IMR-90 (cell line): ENCODE measurements around the gene UPF1. TPM values are rescaled to one million over a fixed set of nuclear protein-coding genes. Genes with fewer than 3 reads are reported as not detected.

Experiments
- ATAC-seq: fragments of 200-7000 bp; cut with Tn5 transposase; 2 replicates; pipeline ENCODE4 v1.9.1; 2020; ENCODE audit warnings: low read depth, mild to moderate bottlenecking, moderate library complexity
- BruUV-seq: library from RNA; stranded (reverse); fragments of 400-500 nt; replicated peaks from 2 replicates; lab custom pipeline; 2021; lab: Mats Ljungman, UMichigan
- CTCF ChIA-PET: fragments of 300-600 bp; formaldehyde crosslinking; extraction: SDS; loops from one replicate; lab custom pipeline; 2021; ENCODE audit warnings: antibody characterized with exemption; lab: Yijun Ruan, JAX
- POLR2A ChIA-PET: fragments of 300-600 bp; sonication (Branson Sonifier 250); formaldehyde crosslinking; loops from one replicate; lab custom pipeline; 2022; ENCODE audit warnings: antibody characterized with exemption; ENCODE audit not compliant: unreplicated experiment; lab: Charles Lee
- DNase-seq: peaks from one replicate; pipeline ENCODE4 v3.0.0; 2013
- H2AFZ ChIP-seq: replicated peaks from 2 replicates; pipeline ENCODE3; 2013; ENCODE audit warnings: low read length, mild to moderate bottlenecking; ENCODE audit not compliant: poor library complexity
- H2AK5ac ChIP-seq: 2 replicates; pipeline ENCODE4 v1.6.1; 2013; ENCODE audit warnings: low read depth, low read length, inconsistent platforms
- H2AK9ac ChIP-seq: replicated peaks from 2 replicates; pipeline ENCODE3; 2013; ENCODE audit warnings: mild to moderate bottlenecking, low read depth, low read length, moderate library complexity; ENCODE audit not compliant: poor library complexity
- H2BK120ac ChIP-seq: 2 replicates; pipeline ENCODE4 v1.6.1; 2013; ENCODE audit warnings: low read depth, low read length, inconsistent platforms
- H2BK15ac ChIP-seq: 3 replicates; pipeline ENCODE4 v1.6.1; 2013; ENCODE audit warnings: low read depth, low read length, inconsistent platforms
- H2BK20ac ChIP-seq: 2 replicates; pipeline ENCODE4 v1.6.1; 2013; ENCODE audit warnings: low read depth, mild to moderate bottlenecking, inconsistent platforms, low read length, moderate library complexity
- H2BK5ac ChIP-seq: 2 replicates; pipeline ENCODE4 v1.6.1; 2013; ENCODE audit warnings: mild to moderate bottlenecking, low read depth, low read length, inconsistent platforms; ENCODE audit not compliant: poor library complexity, severe bottlenecking
- H3K14ac ChIP-seq: replicated peaks from 2 replicates; pipeline ENCODE4 v1.6.1; 2013; ENCODE audit warnings: low read depth, low read length, inconsistent platforms
- H3K18ac ChIP-seq: 2 replicates; pipeline ENCODE4 v1.6.1; 2013; ENCODE audit warnings: low read depth, low read length, control low read depth
- H3K23ac ChIP-seq: 2 replicates; pipeline ENCODE4 v1.6.1; 2013; ENCODE audit warnings: low read depth, low read length, inconsistent platforms
- H3K27ac ChIP-seq: 2 replicates; pipeline ENCODE4 v1.5.1; 2013; ENCODE audit warnings: mild to moderate bottlenecking, control low read depth, low read length; ENCODE audit not compliant: insufficient read depth
- H3K27me3 ChIP-seq: 2 replicates; pipeline ENCODE4 v1.6.1; 2013; ENCODE audit warnings: low read length; ENCODE audit not compliant: control insufficient read depth, insufficient read depth
- H3K36me3 ChIP-seq: 2 replicates; pipeline ENCODE4 v1.6.1; 2013; ENCODE audit warnings: low read length, mixed read lengths; ENCODE audit not compliant: control insufficient read depth, insufficient read depth
- H3K4ac ChIP-seq: 2 replicates; pipeline ENCODE4 v1.6.1; 2013; ENCODE audit warnings: low read depth, low read length, inconsistent platforms
- H3K4me1 ChIP-seq: 2 replicates; pipeline ENCODE4 v1.6.1; 2013; ENCODE audit warnings: low read length, mixed read lengths; ENCODE audit not compliant: control insufficient read depth, insufficient read depth
- H3K4me2 ChIP-seq: 2 replicates; pipeline ENCODE4 v1.6.1; 2013; ENCODE audit warnings: low read depth, mild to moderate bottlenecking, control low read depth, low read length, moderate library complexity
- H3K4me3 ChIP-seq: 2 replicates; pipeline ENCODE4 v1.5.1; 2013; ENCODE audit warnings: low read depth, mild to moderate bottlenecking, control low read depth, low read length, moderate library complexity; ENCODE audit not compliant: insufficient read depth
- H3K56ac ChIP-seq: 2 replicates; pipeline ENCODE4 v1.6.1; 2013; ENCODE audit warnings: low read length, inconsistent platforms; ENCODE audit not compliant: insufficient read depth; ENCODE audit errors: extremely low read depth
- H3K79me1 ChIP-seq, 2 experiments: 2 replicates each; pipeline ENCODE4 v1.6.1; 2013; ENCODE audit warnings: low read length in 2 of 2, inconsistent platforms in 1 of 2, low read depth in 1 of 2
- H3K9ac ChIP-seq: 2 replicates; pipeline ENCODE4 v1.6.1; 2013; ENCODE audit warnings: low read depth, low read length, control low read depth
- H3K9me1 ChIP-seq: 2 replicates; pipeline ENCODE4 v1.6.1; 2013; ENCODE audit warnings: low read length, inconsistent platforms; ENCODE audit not compliant: insufficient read depth
- H3K9me3 ChIP-seq: 2 replicates; pipeline ENCODE4 v1.6.1; 2013; ENCODE audit warnings: low read length; ENCODE audit not compliant: control insufficient read depth, insufficient read depth
- H4K20me1 ChIP-seq: 2 replicates; pipeline ENCODE4 v1.6.1; 2013; ENCODE audit warnings: low read length, inconsistent platforms; ENCODE audit not compliant: insufficient read depth
- H4K5ac ChIP-seq: 2 replicates; pipeline ENCODE4 v1.6.1; 2013; ENCODE audit warnings: mild to moderate bottlenecking, low read depth, low read length, control low read depth
- H4K8ac ChIP-seq, 2 experiments: 2 replicates each; pipeline ENCODE4 v1.6.1; 2013; ENCODE audit warnings: low read depth in 2 of 2, low read length in 2 of 2, control low read depth in 1 of 2, inconsistent platforms in 1 of 2
- H4K91ac ChIP-seq: 2 replicates; pipeline ENCODE4 v1.6.1; 2013; ENCODE audit warnings: low read depth, low read length, inconsistent platforms; ENCODE audit not compliant: insufficient read depth
- CEBPB ChIP-seq: IDR thresholded peaks from 2 replicates; pipeline ENCODE4 v1.6.1; 2012; ENCODE audit warnings: low read depth, low read length, improper control_type of control experiment
- CHD1 ChIP-seq: IDR thresholded peaks from 2 replicates; pipeline ENCODE4 v1.6.1; 2012; ENCODE audit warnings: low read depth, low read length, improper control_type of control experiment
- ELK1 ChIP-seq: fragments of 150-350 bp; IDR thresholded peaks from 2 replicates; pipeline ENCODE4 v1.6.1; 2016; ENCODE audit warnings: low read depth, mild to moderate bottlenecking, low read length, moderate library complexity, borderline replicate concordance
- FOS ChIP-seq: fragments of 150-350 bp; IDR thresholded peaks from 2 replicates; pipeline ENCODE4 v1.6.1; 2016; ENCODE audit warnings: low read depth, low read length
- MAFK ChIP-seq: IDR thresholded peaks from 2 replicates; pipeline ENCODE4 v1.6.1; 2012; ENCODE audit warnings: low read depth, low read length, improper control_type of control experiment
- MAZ ChIP-seq: IDR thresholded peaks from 2 replicates; pipeline ENCODE4 v1.6.1; 2012; ENCODE audit warnings: low read depth, mild to moderate bottlenecking, low read length, improper control_type of control experiment, moderate library complexity, borderline replicate concordance
- MXI1 ChIP-seq: IDR thresholded peaks from 2 replicates; pipeline ENCODE4 v1.6.1; 2012; ENCODE audit warnings: low read depth, mild to moderate bottlenecking, low read length, moderate library complexity, borderline replicate concordance
- NFE2L2 ChIP-seq: fragments of 150-350 bp; IDR thresholded peaks from 2 replicates; pipeline ENCODE4 v1.6.1; 2016; ENCODE audit warnings: low read depth, mild to moderate bottlenecking, low read length
- POLR2A ChIP-seq: IDR thresholded peaks from 2 replicates; pipeline ENCODE4 v1.6.1; 2012; ENCODE audit warnings: mild to moderate bottlenecking, low read depth, low read length
- RAD21 ChIP-seq: IDR thresholded peaks from 2 replicates; pipeline ENCODE4 v1.6.1; 2012; ENCODE audit warnings: low read length, improper control_type of control experiment
- RCOR1 ChIP-seq: IDR thresholded peaks from 2 replicates; pipeline ENCODE4 v1.6.1; 2012; ENCODE audit warnings: mild to moderate bottlenecking, low read length, improper control_type of control experiment; ENCODE audit not compliant: insufficient replicate concordance
- RFX5 ChIP-seq: IDR thresholded peaks from 2 replicates; pipeline ENCODE4 v1.8.0; 2012; ENCODE audit warnings: low read depth, mild to moderate bottlenecking, low read length, moderate library complexity
- USF2 ChIP-seq: fragments of 150-350 bp; IDR thresholded peaks from 2 replicates; pipeline ENCODE4 v1.6.1; 2017; ENCODE audit warnings: mild to moderate bottlenecking, antibody characterized with exemption, low read length, low read depth
- WGBS, 2 experiments: methylation state at CpG; one replicate each; pipeline versions ENCODE4 v1.1.5 to v1.1.7; 2013; ENCODE audit warnings: missing lambda C conversion rate in 2 of 2; ENCODE audit not compliant: insufficient read length in 1 of 2; ENCODE audit errors: extremely low coverage in 2 of 2; 5-methylcytosine and 5-hydroxymethylcytosine counted together
- dilution Hi-C: fragments of 300-500 bp; cut with HindIII; formaldehyde crosslinking; loops from one replicate; pipeline ENCODE4 v1.14.3; 2018; ENCODE audit warnings: low sequenced_read_pairs; ENCODE audit not compliant: unreplicated experiment
- in situ Hi-C: fragments of 300-500 bp; cut with MboI; formaldehyde crosslinking; loops from 3 replicates; pipeline ENCODE4 v1.14.3; 2019; ENCODE audit warnings: low sequenced_read_pairs, inconsistent platforms, mixed read lengths
- intact Hi-C: fragments of 100-400 bp; cut with micrococcal nuclease; formaldehyde crosslinking; loops from 2 replicates; pipeline ENCODE4 v1.10.0; 2022
- polyA plus RNA-seq, 3 experiments: library from polyadenylated mRNA; depleted of rRNA; stranded (reverse); fragments of >200 nt; gene quantifications; 2 replicates each; pipeline ENCODE4 v1.2.3, GENCODE V29; 2012; ENCODE audit warnings: low replicate concordance in 1 of 3
- total RNA-seq: library from RNA; depleted of rRNA; stranded (reverse); fragments of >200 nt; gene quantifications from 2 replicates; pipeline ENCODE4 v1.2.3, GENCODE V29; 2012
- TF ChIP-seq, protein P1 (sequence below): conservative IDR thresholded peaks from 2 replicates; pipeline ENCODE4 v1.5.1; 2012; ENCODE audit warnings: mild to moderate bottlenecking, low read depth, low read length, improper control_type of control experiment

Gene UPF1
- total and polyA plus RNA-seq, 2 of the 4 experiments (the other 2 are of a cell fraction) = 31.2 to 50.3 TPM

DNA sequence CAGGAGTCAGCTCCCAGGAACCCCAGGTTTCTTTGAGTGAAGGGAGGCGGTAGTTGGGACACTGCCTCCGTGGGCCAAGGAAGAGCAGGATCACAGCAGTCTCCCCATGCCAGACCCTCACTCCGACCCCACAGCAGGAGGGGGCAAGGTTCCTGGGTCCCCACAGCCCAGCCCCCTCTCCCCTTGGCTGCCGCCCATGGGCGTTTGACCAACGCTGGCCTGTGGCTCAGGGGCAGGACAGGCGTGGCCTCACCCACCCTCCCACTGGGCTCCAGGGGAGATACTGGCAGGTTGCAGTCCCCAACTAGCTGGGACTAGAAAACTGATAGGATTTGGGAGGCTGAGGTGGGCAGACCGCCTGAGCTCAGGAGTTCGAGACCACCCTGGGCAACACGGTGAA lies 78.3 kb downstream of the UPF1 start:
- Histone ChIP-seq H4K20me1 (peaks cover 42% of the 10 kb centered on the region), H2AK5ac (no peak overlapping the region), H3K36me3 (peaks cover 66% of the 10 kb centered on the region), H3K9me3 (no peaks in the 10 kb centered on the region), H3K4me3 (no peak overlapping the region), H3K4ac (no peak overlapping the region), H3K14ac (no peak overlapping the region), H4K91ac (no peak overlapping the region), H4K8ac (no peak overlapping the region), H3K27me3 (no peaks in the 10 kb centered on the region), H2AK9ac (no peak overlapping the region), H4K5ac (no peak overlapping the region), H2AFZ (no peak overlapping the region), H2BK5ac (no peak overlapping the region), H3K4me1 (no peaks in the 10 kb centered on the region), H2BK15ac (no peak overlapping the region), H2BK120ac (no peak overlapping the region), H3K4me2 (no peak overlapping the region), H3K27ac (no peak overlapping the region), H3K9me1 (no peaks in the 10 kb centered on the region; the same call in 1 of the 2 replicates), H3K23ac (no peak overlapping the region), H3K56ac (no peak overlapping the region), H2BK20ac (no peak overlapping the region), H3K79me1 (peaks cover 16 to 51% of the 10 kb centered on the region in 2 experiments), H3K9ac (no peak overlapping the region), H3K18ac (no peak overlapping the region)
- WGBS, 2 experiments = 95% methylated on average over 3 of the region's 10 CpGs; no CpG with 5 or more reads in 1 of the 2 experiments
- DNase-seq (no peak), ATAC-seq (no peak)
- ChIA-PET POLR2A (no interaction called here), CTCF (no interaction called here)
- in situ Hi-C loops (no loop called here), intact Hi-C loops (no loop called here), dilution Hi-C loops (no loop called here)
- no TSS peak for BruUV-seq
- no peak for TF ChIP-seq NFE2L2
- no peak for TF ChIP-seq MAZ
- no peak for TF ChIP-seq POLR2A
- TF ChIP-seq, protein P1, sequence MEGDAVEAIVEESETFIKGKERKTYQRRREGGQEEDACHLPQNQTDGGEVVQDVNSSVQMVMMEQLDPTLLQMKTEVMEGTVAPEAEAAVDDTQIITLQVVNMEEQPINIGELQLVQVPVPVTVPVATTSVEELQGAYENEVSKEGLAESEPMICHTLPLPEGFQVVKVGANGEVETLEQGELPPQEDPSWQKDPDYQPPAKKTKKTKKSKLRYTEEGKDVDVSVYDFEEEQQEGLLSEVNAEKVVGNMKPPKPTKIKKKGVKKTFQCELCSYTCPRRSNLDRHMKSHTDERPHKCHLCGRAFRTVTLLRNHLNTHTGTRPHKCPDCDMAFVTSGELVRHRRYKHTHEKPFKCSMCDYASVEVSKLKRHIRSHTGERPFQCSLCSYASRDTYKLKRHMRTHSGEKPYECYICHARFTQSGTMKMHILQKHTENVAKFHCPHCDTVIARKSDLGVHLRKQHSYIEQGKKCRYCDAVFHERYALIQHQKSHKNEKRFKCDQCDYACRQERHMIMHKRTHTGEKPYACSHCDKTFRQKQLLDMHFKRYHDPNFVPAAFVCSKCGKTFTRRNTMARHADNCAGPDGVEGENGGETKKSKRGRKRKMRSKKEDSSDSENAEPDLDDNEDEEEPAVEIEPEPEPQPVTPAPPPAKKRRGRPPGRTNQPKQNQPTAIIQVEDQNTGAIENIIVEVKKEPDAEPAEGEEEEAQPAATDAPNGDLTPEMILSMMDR = no peak
- TF ChIP-seq MXI1 = no peak
- TF ChIP-seq RCOR1 = no peak
- no peak for TF ChIP-seq MAFK
- no peak for TF ChIP-seq CHD1
- TF ChIP-seq CEBPB = no peak
- no peak for TF ChIP-seq RFX5
- TF ChIP-seq USF2 = no peak
- TF ChIP-seq FOS = no peak
- TF ChIP-seq ELK1 = no peak
- no peak for TF ChIP-seq RAD21
